AG04450 (cell line): ENCODE data around the gene RPL22. TPM values are rescaled to one million over a fixed set of nuclear protein-coding genes. Genes with fewer than 3 reads are reported as not detected.

Source experiments
- CTCF ChIA-PET: fragments of 300-600, 350-600 bp; formaldehyde crosslinking; extraction: SDS; loops from one replicate; lab custom pipeline; 2022; ENCODE audit warnings: antibody characterized with exemption, inconsistent platforms; lab: Charles Lee
- POLR2A ChIA-PET: fragments of 350-600 bp; formaldehyde crosslinking; extraction: SDS; loops from one replicate; lab custom pipeline; 2021; ENCODE audit warnings: antibody characterized with exemption, inconsistent platforms; lab: Yijun Ruan, JAX
- DNase-seq: peaks from one replicate; pipeline ENCODE4 v3.0.0-alpha.2; 2011; ENCODE audit warnings: low read depth, low spot score
- H3K27ac ChIP-seq: one replicate; pipeline ENCODE4 v1.5.1; 2012; ENCODE audit warnings: low read depth, low read length, control low read depth
- H3K27me3 ChIP-seq: one replicate; pipeline ENCODE4 v1.6.0; 2012; ENCODE audit warnings: low read length; ENCODE audit not compliant: control insufficient read depth, insufficient read depth
- H3K4me3 ChIP-seq: 2 replicates; pipeline ENCODE4 v1.5.1; 2011; ENCODE audit warnings: mild to moderate bottlenecking, low read depth, low read length, control low read depth
- H3K9me3 ChIP-seq: 2 replicates; pipeline ENCODE4 v1.5.1; 2012; ENCODE audit warnings: low read length; ENCODE audit not compliant: control insufficient read depth, insufficient read depth
- polyA plus RNA-seq: library from polyadenylated mRNA; depleted of rRNA; stranded (reverse); fragments of >200 nt; gene quantifications from 2 replicates; pipeline ENCODE4 v1.2.3, GENCODE V29; 2011
- TF ChIP-seq, protein P1 (sequence below): IDR thresholded peaks from 2 replicates; pipeline ENCODE4 v1.5.1; 2011; ENCODE audit warnings: low read depth, low read length, control low read depth, inconsistent platforms

The RPL22 gene
- polyA plus RNA-seq, 1 experiment: 393 TPM

- DNase-seq: no peak
- Histone ChIP-seq H3K27ac (no peak overlapping the region), H3K9me3 (no peaks in the 10 kb centered on the region; the same call in 1 of the 2 replicates), H3K4me3 (no peak overlapping the region), H3K27me3 (peaks cover 66% of the 10 kb centered on the region)
- TF ChIP-seq, protein P1, sequence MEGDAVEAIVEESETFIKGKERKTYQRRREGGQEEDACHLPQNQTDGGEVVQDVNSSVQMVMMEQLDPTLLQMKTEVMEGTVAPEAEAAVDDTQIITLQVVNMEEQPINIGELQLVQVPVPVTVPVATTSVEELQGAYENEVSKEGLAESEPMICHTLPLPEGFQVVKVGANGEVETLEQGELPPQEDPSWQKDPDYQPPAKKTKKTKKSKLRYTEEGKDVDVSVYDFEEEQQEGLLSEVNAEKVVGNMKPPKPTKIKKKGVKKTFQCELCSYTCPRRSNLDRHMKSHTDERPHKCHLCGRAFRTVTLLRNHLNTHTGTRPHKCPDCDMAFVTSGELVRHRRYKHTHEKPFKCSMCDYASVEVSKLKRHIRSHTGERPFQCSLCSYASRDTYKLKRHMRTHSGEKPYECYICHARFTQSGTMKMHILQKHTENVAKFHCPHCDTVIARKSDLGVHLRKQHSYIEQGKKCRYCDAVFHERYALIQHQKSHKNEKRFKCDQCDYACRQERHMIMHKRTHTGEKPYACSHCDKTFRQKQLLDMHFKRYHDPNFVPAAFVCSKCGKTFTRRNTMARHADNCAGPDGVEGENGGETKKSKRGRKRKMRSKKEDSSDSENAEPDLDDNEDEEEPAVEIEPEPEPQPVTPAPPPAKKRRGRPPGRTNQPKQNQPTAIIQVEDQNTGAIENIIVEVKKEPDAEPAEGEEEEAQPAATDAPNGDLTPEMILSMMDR: no peak
- ChIA-PET CTCF (interaction anchor here (0.6 to 2.0 kb wide), 3 partner anchors 39 to 163 kb away, joined by 3 to 4 read pairs (median 3); no protein-coding TSS in a partner anchor), POLR2A (no interaction called here)
Measured at GRCh38 chr1:6243053-6243834, 43.8 kb upstream of the RPL22 start.

DNA sequence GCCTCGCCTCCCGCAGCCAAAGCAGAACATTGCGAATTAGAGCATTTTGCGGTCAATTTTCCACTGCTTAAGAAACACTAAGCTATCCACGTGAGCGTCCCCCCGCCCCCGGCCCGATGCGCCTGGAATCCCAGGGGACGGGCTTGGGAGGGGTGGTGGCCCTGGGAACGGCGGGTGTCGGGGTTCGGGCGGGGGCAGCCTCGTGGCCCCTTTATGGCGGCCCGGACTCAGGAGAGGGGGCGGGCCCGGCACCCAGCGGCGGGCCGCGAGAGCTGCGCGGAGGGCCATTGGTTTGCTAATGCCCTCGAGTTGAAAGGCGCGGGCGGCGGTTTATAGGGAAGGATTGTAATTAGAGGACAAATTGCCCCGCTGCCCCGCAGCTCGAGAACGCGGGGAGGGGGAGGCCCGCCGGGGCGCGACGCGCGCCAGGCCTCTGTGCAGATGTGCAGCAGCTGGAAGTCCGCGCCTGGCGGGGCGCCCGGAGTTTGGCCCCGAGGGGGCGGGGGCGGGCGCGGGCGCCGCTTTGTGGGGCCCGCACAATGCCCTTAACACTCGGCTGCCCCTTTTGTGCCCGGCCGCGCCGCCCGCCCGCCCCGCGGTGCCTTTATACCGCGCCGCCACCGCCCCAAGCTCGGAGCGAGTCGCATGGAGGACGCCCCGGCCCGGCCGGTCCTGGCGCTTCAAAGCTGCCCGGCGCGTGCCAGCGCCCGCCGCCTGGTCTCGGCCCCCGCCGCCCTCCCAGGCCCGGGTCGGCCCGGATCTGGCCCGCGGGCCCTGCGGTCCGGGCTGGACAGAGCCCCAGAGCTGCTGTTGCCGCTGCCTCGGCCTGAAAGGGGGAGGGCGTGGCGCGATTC lies 42.7 kb upstream of the RPL22 start:
- ChIA-PET POLR2A (no interaction called here), CTCF (interaction anchor here (0.9 to 2.0 kb wide), 3 partner anchors 37 to 189 kb away, joined by 3 to 4 read pairs (median 3); no protein-coding TSS in a partner anchor)
- TF ChIP-seq, protein P1: no peak
- no peak for DNase-seq
- no peak overlapping the region for H3K27ac ChIP-seq
- H3K9me3 ChIP-seq: no peaks in the 10 kb centered on the region; the same call in 1 of the 2 replicates
- peaks cover 59% of the 10 kb centered on the region for H3K27me3 ChIP-seq
- H3K4me3 ChIP-seq: no peak overlapping the region

GRCh38 chr1:6241107-6241886 lies 41.9 kb upstream of the RPL22 start:
- no peak overlapping the region for H3K27ac ChIP-seq
- CTCF ChIA-PET: interaction anchor here (1.0 kb wide), 1 partner anchor 188 kb away, joined by 3 read pairs; no protein-coding TSS in a partner anchor
- no peak for DNase-seq
- H3K9me3 ChIP-seq: peaks cover 4% of the 10 kb centered on the region; the same call in 1 of the 2 replicates
- POLR2A ChIA-PET: no interaction called here
- H3K4me3 ChIP-seq: no peak overlapping the region
- TF ChIP-seq, protein P1: no peak
- peaks cover 56% of the 10 kb centered on the region for H3K27me3 ChIP-seq

DNA sequence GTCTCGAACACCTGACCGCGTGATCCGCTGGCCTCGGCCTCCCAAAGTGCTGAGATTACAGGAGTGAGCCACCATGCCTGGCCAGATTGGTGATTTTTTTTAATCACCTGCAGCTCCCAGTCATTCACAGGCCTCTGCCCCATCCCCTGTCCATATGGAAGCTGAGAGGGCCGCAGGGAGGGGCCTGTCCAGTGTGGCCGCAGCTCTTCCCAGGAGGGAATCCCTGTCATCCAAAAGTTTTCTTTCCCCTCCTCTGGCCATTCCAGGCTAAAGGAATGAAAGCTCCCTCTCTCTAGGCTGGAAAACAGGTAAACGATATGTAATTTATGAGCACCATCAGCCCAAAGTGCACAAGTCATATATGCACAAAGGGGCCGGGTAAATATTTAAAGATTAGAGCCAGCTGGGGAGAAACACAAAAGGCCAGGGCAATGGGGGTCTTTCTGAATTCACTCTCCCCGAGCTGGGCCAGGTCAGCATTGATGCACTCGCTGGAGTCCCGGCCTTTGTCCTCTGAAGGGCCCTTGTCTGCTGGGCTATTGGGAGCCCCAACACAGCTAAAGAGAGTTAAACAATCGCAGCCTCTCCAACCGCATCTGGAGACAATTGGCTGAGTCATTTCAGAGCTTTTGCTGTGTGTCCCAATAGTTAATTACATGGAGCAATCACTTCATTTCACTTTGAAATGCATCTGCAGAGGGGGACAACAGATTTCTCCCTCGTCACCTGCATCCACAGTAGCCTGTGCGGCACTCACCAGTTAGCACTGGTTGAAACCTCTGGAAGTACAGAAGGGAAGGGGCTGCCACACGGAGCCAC lies 40.8 kb upstream of the RPL22 start:
- CTCF ChIA-PET: interaction anchor here (1.0 to 1.5 kb wide), 2 partner anchors 35 to 188 kb away, joined by 3 to 4 read pairs; no protein-coding TSS in a partner anchor
- POLR2A ChIA-PET: no interaction called here

More for the DNA sequence above, 40.8 kb upstream of the RPL22 start:
- peaks cover 4% of the 10 kb centered on the region; the same call in 1 of the 2 replicates for H3K9me3 ChIP-seq
- peaks cover 53% of the 10 kb centered on the region for H3K27me3 ChIP-seq
- TF ChIP-seq, protein P1: no peak
- H3K27ac ChIP-seq: no peak overlapping the region
- DNase-seq: no peak
- H3K4me3 ChIP-seq: no peak overlapping the region
